HEK293T (cell line): ENCODE results near the gene SMAD5.

Source experiments
- CTCF ChIA-PET: fragments of 350-600 bp; formaldehyde crosslinking; extraction: SDS; loops from one replicate; lab custom pipeline; 2021; ENCODE audit warnings: antibody characterized with exemption, inconsistent platforms; lab: Yijun Ruan, JAX
- POLR2A ChIA-PET: fragments of 350-600 bp; formaldehyde crosslinking; extraction: SDS; loops from one replicate; lab custom pipeline; 2020; ENCODE audit warnings: antibody characterized with exemption, inconsistent platforms; lab: Yijun Ruan, JAX
- DNase-seq: peaks from one replicate; pipeline ENCODE4 v3.0.0; 2012; ENCODE audit warnings: mixed read lengths; ENCODE audit errors: extremely low spot score
- ARNT ChIP-seq: fragments of 450-650 bp; IDR thresholded peaks from 2 replicates; pipeline ENCODE4 v1.6.1; 2017; ENCODE audit warnings: mild to moderate bottlenecking
- BHLHE40 ChIP-seq: fragments of 450-650 bp; IDR thresholded peaks from 2 replicates; pipeline ENCODE4 v1.6.1; 2016; ENCODE audit warnings: mild to moderate bottlenecking, moderate library complexity, borderline replicate concordance
- CTBP1 ChIP-seq: fragments of 450-650 bp; IDR thresholded peaks from 2 replicates; pipeline ENCODE4 v1.6.1; 2016; ENCODE audit warnings: borderline replicate concordance
- ELF4 ChIP-seq: fragments of 450-650 bp; IDR thresholded peaks from 2 replicates; pipeline ENCODE4 v1.6.1; 2017; ENCODE audit warnings: antibody characterized with exemption
- FOXA1 ChIP-seq: fragments of 450-650 bp; IDR thresholded peaks from 2 replicates; pipeline ENCODE4 v1.6.1; 2016; ENCODE audit warnings: mild to moderate bottlenecking
- FOXK2 ChIP-seq: fragments of 450-650 bp; IDR thresholded peaks from 2 replicates; pipeline ENCODE4 v1.6.1; 2016; ENCODE audit warnings: mild to moderate bottlenecking
- FOXM1 ChIP-seq: fragments of 450-650 bp; IDR thresholded peaks from 2 replicates; pipeline ENCODE4 v1.6.1; 2017; ENCODE audit warnings: mild to moderate bottlenecking, borderline replicate concordance
- HDGF ChIP-seq: fragments of 450-650 bp; IDR thresholded peaks from 2 replicates; pipeline ENCODE4 v1.6.1; 2017; ENCODE audit warnings: antibody characterized with exemption, borderline replicate concordance
- L3MBTL2 ChIP-seq: fragments of 450-650 bp; conservative IDR thresholded peaks from 2 replicates; pipeline ENCODE4 v1.6.1; 2016; ENCODE audit warnings: mild to moderate bottlenecking
- LEF1 ChIP-seq: fragments of 450-650 bp; IDR thresholded peaks from 2 replicates; pipeline ENCODE4 v1.6.1; 2017; ENCODE audit warnings: mild to moderate bottlenecking, borderline replicate concordance
- NFRKB ChIP-seq: fragments of 450-650 bp; IDR thresholded peaks from 2 replicates; pipeline ENCODE4 v1.6.1; 2016; ENCODE audit warnings: mild to moderate bottlenecking, moderate library complexity
- PKNOX1 ChIP-seq: fragments of 450-650 bp; IDR thresholded peaks from 2 replicates; pipeline ENCODE4 v1.6.1; 2016
- SP1 ChIP-seq: fragments of 450-650 bp; IDR thresholded peaks from 2 replicates; pipeline ENCODE4 v1.6.1; 2017
- SUZ12 ChIP-seq: fragments of 450-650 bp; IDR thresholded peaks from 2 replicates; pipeline ENCODE4 v1.6.1; 2016; ENCODE audit warnings: mild to moderate bottlenecking
- TARDBP ChIP-seq: fragments of 450-650 bp; IDR thresholded peaks from 2 replicates; pipeline ENCODE4 v1.6.1; 2016
- ZNF384 ChIP-seq: fragments of 450-650 bp; IDR thresholded peaks from 2 replicates; pipeline ENCODE4 v1.6.1; 2016

Gene SMAD5

GRCh38 chr5:136128481-136128880 lies 4.2 kb upstream of the SMAD5 start:
- no peak for DNase-seq
- CTCF ChIA-PET, result no interaction called here
- POLR2A ChIA-PET, result no interaction called here
- TF ChIP-seq CTBP1 (no peak), HDGF (no peak), NFRKB (no peak), ARNT (no peak), SUZ12 (no peak), SP1 (no peak), BHLHE40 (no peak), FOXM1 (no peak), TARDBP (no peak), FOXK2 (no peak), ELF4 (no peak), L3MBTL2 (no peak), ZNF384 (no peak), FOXA1 (no peak), PKNOX1 (no peak), LEF1 (no peak)

GRCh38 chr5:136129445-136129844 lies 3.2 kb upstream of the SMAD5 start:
- POLR2A ChIA-PET, result no interaction called here
- DNase-seq, result no peak
- CTCF ChIA-PET, result no interaction called here
- TF ChIP-seq FOXA1, result no peak
- no peak for TF ChIP-seq FOXM1
- no peak for TF ChIP-seq ARNT
- TF ChIP-seq SUZ12, result no peak
- no peak for TF ChIP-seq BHLHE40
- TF ChIP-seq CTBP1, result no peak
- TF ChIP-seq L3MBTL2, result no peak
- no peak for TF ChIP-seq FOXK2
- no peak for TF ChIP-seq NFRKB
- TF ChIP-seq TARDBP, result no peak
- no peak for TF ChIP-seq HDGF
- TF ChIP-seq SP1, result no peak
- no peak for TF ChIP-seq PKNOX1
- no peak for TF ChIP-seq ELF4
- no peak for TF ChIP-seq ZNF384
- no peak for TF ChIP-seq LEF1

GRCh38 chr5:136130581-136130980 lies 2.1 kb upstream of the SMAD5 start:
- DNase-seq, result no peak
- TF ChIP-seq TARDBP, result no peak
- no peak for TF ChIP-seq PKNOX1
- no peak for TF ChIP-seq CTBP1
- TF ChIP-seq ARNT, result no peak
- no peak for TF ChIP-seq BHLHE40
- TF ChIP-seq FOXM1, result no peak
- TF ChIP-seq FOXK2, result no peak
- TF ChIP-seq HDGF, result no peak
- POLR2A ChIA-PET, result no interaction called here
- CTCF ChIA-PET, result no interaction called here

GRCh38 chr5:136132087-136132486 lies 558 bp upstream of the SMAD5 start:
- ChIA-PET CTCF (interaction anchor here (0.9 to 1.2 kb wide), 2 partner anchors 15 to 23 kb away, joined by 3 to 5 read pairs; no protein-coding TSS in a partner anchor), POLR2A (interaction anchor here (0.8 to 2.8 kb wide), 8 partner anchors 8 to 639 kb away, joined by 3 to 22 read pairs (median 5); no protein-coding TSS in a partner anchor)
- DNase-seq, result peak; percentile 19
- TF ChIP-seq FOXA1, result no peak

- ChIA-PET CTCF (no interaction called here), POLR2A (interaction anchor here (0.9 to 2.8 kb wide), 6 partner anchors 9 to 640 kb away, joined by 3 to 22 read pairs (median 4); no protein-coding TSS in a partner anchor)
- DNase-seq, result peak; percentile 42
- TF ChIP-seq PKNOX1, result no peak
- TF ChIP-seq ARNT, result no peak
- no peak for TF ChIP-seq NFRKB
- TF ChIP-seq BHLHE40, result no peak
- TF ChIP-seq FOXM1, result no peak
Measured at GRCh38 chr5:136133222-136133921, 727 bp downstream of the SMAD5 start.

- ChIA-PET POLR2A (interaction anchor here (0.9 to 2.8 kb wide), 5 partner anchors 8 to 30 kb away, joined by 3 to 22 read pairs (median 5); no protein-coding TSS in a partner anchor), CTCF (interaction anchor here (1.1 kb wide), 1 partner anchor 78 kb away, joined by 3 read pairs; no protein-coding TSS in a partner anchor)
- no peak for TF ChIP-seq ELF4
- no peak for TF ChIP-seq PKNOX1
- no peak for TF ChIP-seq L3MBTL2
- no peak for TF ChIP-seq HDGF
- no peak for TF ChIP-seq SP1
- TF ChIP-seq CTBP1, result no peak
- no peak for TF ChIP-seq ZNF384
- no peak for TF ChIP-seq SUZ12
- TF ChIP-seq TARDBP, result no peak
- TF ChIP-seq NFRKB, result no peak
- TF ChIP-seq FOXA1, result no peak
- TF ChIP-seq FOXM1, result no peak
- no peak for DNase-seq
Measured at GRCh38 chr5:136133922-136134379, 1.3 kb downstream of the SMAD5 start.
